ENCODE measurements around the gene TLCD3B.
A peak's percentile ranks its signal among the peaks of the same experiment; 100 is the strongest.
"Not testable (repeated sequence)": the region's sequence is repeated elsewhere in the genome, so short reads cannot be mapped to it uniquely, and the experiment has no call there.

The TLCD3B gene

DNA sequence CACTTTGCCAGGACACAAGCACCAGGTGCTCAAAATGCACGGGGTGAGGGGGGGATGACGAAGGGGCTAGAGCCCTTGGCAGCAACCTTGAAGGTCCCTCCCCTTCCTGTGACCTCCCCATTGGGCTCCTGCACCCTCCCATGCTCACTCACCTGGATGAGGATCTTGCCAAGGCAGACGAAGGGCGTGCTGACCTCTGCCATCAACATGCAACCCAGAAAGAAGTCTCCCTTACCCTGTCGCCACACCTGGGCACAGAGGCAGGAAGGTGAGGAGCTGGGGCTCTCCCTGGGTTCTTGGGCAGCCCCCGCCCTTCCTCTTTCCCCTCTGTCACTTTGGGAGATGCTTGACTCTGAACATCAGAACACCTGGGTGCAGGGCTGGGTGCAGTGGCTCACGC, 5.5 kb downstream of the TLCD3B start:
- DNase-seq (ENCODE audit: low spot score) = no peak

- DNase-seq (ENCODE audit: low spot score) = no peak
These were observed 5.9 kb downstream of the TLCD3B start for GRCh38 chr16:30025156-30025555.

DNA sequence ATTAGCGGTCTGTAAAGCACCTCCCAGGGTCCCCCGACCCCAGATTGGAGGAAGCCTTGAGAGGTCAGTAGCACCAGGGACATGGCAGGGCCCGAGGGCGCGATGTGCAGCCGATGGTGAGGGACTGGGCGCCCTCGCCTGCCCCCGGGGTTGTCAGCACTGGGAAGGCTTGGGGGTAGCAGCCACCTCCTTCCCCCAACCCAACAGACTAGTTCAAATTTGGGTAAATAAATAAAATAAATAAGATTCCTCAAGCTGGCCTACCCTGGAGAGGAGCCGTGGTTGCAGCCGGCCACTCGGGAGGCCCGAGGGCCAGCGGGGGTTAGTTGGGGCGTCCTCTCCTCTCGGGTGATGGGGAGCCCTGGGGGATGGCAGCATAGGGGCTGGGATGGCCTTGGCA, 6.6 kb downstream of the TLCD3B start:
- no peak for DNase-seq (ENCODE audit: low spot score)

DNA sequence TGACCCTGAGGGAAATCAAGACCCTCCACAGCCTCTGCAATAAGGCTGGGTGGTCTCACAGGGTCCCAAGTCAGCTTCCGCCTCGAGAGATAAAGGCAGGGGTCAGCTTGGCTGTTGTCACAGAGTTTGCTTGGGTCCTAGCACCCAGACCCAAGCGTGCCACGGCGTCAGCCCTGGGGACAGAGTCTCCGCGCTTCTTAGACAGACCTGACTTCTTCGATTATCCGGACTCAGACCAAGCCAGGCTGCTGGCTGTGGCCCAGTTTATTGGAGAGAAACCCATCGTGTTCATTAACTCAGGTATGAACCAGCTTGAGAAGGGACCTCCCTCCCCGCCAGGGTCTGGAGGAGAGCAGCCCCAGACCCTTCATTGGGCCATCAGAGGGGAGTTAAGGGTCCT, 7.5 kb downstream of the TLCD3B start:
- no peak for DNase-seq (ENCODE audit: low spot score)

DNA sequence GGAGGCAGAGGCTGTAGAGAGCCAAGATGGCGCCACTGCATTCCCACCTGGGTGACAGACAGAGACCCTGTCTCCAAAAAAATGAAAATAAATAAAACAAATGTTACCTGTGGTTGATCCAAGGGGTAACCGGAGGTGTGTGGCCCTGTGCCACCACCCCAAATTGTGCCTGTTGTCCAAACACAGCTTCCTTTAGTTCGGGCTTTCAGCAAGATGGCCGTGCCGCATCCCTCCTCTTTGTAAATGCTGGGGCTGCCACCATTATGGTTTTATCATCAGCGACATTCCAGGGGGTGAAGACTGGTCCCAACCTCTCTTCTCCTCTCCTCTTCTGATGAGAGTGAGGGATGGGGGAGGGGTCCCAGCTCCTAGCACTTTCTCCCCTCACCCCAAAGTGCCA, 8.2 kb downstream of the TLCD3B start, which contains the start of gene C16orf92:
TSS of gene C16orf92 (plus strand) at position 312 of the 400 bp plus-strand sequence. CDS start 143 bp downstream, outside the sequence.
- DNase-seq (ENCODE audit: low spot score) = no peak

GRCh38 chr16:30018731-30019158, 12.3 kb downstream of the TLCD3B start:
- no peak for DNase-seq (ENCODE audit: low spot score)

DNA sequence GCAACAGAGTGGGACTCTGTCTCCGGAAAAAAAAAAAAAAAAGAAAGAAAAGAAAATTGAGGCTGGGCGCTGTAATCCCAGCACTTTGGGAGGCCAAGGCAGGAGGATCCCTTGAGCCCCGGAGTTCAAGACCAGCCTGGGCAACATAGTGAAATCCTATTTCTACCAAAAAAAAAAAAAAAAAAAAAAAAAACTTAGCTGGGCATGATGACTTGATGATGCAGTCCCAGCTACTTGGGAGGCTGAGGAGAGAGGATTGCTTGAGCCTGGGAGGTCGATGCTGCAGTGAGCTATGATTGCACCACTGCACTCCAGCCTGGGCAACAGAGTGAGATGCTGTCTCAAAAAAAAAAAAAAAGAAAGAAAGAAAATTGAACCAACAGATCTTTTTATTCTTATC, 13.1 kb downstream of the TLCD3B start:
- not testable (repeated sequence) for DNase-seq (ENCODE audit: low spot score)

GRCh38 chr16:30017277-30017656, 13.8 kb downstream of the TLCD3B start:
- DNase-seq (ENCODE audit: low spot score) = no peak

- no peak for DNase-seq (ENCODE audit: low spot score)
These were observed 14.4 kb downstream of the TLCD3B start for GRCh38 chr16:30016555-30017276.

DNA sequence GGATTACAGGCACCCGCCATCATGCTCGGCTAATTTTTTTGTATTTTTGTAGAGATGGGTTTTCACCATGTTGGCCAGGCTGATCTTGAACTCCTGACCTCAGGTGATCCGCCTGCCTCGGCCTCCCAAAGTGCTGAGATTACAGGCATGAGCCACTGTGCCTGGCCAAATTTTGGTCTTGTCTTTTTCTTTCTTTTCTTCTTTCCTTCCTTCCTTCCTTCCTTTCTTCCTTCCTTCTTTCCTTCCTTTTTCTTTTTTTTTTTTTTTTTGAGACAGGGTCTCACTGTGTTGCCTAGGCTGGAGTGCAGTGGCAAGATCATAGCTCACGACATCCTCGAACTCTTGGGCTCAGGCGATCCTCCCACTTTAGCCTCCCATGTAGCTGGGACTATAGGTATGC, 15.6 kb downstream of the TLCD3B start:
- DNase-seq (ENCODE audit: low spot score) = not testable (repeated sequence)

DNA sequence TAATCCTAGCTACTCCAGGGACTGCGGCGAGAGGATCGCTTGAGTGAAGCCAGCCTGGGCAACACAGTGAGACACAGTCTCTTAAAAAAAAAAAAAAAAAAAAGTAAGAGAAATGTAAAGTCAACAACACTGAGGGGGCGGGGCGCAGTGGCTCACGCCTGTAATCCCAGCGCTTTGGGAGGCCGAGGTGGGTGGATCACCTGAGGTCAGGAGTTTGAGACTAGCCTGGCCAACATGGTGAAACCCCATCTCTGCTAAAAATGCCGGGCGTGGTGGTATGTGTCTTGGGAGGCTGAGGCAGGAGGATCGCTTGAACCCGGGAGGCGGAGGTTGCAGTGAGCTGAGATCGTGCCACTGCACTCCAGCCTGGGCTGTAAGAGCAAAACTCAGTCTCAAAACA, 18.5 kb downstream of the TLCD3B start:
- DNase-seq (ENCODE audit: low spot score) = not testable (repeated sequence)

GRCh38 chr16:30011714-30012504, 19.2 kb downstream of the TLCD3B start:
- DNase-seq (ENCODE audit: low spot score) = no peak

- DNase-seq (ENCODE audit: low spot score) = no peak
These were observed 20.0 kb downstream of the TLCD3B start, which contains the start of gene DOC2A for GRCh38 chr16:30010844-30011713. Gene DOC2A, minus strand, starts transcription at chr16:30011027. Its CDS starts 805 bp downstream, at chr16:30010222.

GRCh38 chr16:30009990-30010843, 20.9 kb downstream of the TLCD3B start:
- no peak for DNase-seq (ENCODE audit: low spot score)

DNA sequence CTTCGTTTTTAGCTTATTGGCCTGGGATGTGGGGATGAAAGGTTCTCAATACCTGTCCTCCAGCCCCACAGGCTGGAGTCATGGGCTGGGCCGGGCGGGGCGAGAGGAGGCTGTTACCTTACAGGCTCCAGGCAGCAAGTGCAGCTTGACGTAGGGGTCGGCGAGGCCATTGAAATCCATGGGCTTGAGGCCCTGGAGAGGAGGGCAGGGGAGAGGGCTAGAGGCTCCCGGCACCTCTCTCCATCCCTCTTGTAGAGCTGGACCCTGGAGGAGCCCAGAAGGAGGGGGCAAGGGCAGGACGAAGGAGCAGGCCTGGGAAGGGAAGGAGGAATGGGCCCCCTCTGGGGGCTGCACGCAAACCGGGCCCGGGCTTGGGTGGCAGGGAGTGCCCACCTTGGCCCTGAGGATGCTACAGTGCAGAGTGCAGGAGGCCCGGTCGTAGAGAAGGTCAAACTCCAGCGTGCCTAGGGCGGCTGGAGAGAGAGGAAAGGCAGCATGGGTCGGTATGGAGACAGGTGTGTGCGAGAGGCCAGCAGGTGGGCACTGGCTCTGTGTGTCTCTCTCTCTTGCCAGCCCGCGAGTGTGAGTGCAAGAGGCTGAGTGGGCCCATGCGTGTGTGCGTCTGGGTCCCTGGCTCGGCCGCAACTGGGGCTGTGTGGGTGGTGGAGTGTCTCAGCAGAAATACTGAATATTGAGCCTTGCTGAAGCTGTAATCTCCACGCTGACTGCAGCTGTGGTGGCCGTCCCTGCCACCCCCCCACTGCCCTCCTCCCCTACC, 21.8 kb downstream of the TLCD3B start:
- no peak for DNase-seq (ENCODE audit: low spot score)

DNA sequence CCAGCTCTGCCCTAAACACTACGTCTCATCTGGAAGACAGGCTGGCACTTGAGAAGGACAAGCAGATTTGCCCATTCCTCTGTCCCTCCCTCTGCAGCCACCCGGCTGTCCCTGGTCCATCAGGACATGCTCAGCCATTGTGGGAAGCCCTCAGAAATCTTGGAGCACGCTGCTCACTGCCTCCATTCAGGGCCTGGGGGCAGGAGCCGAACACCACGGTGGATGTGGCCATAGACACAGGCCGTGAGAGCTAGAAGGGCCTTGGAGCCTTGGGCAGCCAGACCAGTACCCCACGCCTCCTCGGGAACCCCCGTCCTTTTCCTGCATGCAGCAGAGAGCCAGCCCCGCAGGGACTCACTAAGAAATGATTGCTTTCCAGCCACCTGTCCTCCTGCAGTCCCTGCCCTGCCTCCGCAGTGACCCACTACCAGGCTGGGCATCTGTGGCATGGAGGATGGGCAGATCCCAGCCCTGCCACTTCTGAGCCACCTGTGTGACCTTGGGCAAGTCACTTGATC, 23.6 kb downstream of the TLCD3B start:
- DNase-seq (ENCODE audit: low spot score) = no peak

- DNase-seq (ENCODE audit: low spot score) = no peak
These were observed 24.3 kb downstream of the TLCD3B start for GRCh38 chr16:30006659-30007377.

DNA sequence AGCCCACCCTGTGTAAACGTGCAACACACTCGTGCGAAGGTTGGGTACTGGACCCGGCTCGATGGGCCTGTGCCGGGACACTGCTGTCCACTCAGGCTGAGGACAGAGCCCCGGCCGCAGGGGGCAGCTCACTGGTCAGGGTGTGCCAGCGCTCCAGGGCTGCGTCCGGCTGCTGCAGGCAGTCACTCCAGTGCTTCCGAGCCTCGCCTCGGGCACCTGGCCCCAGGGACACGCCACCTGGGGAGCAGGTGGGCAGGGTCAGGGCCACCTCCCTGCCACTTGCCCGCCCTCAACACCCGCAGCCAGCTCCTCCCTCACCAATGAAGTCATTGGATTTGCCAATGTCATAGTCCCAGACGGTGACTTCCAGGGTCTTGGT, 25.0 kb downstream of the TLCD3B start:
- DNase-seq (ENCODE audit: low spot score) = no peak

- DNase-seq (ENCODE audit: low spot score) = peak; percentile 48
These were observed 25.6 kb downstream of the TLCD3B start for GRCh38 chr16:30005341-30006094.

Measured in kidney capillary endothelial cell (primary cell).